ENCODE measurements around the gene MIB2. TPM values are rescaled to one million over a fixed set of nuclear protein-coding genes. Genes with fewer than 3 reads are reported as not detected.

MIB2 gene
- total RNA-seq, 1 donor from 2014 or later: 78.2 TPM

GRCh38 chr1:1604374-1605033, 10.8 kb upstream of the MIB2 start:
- FAIRE-seq (no peak), DNase-seq (ENCODE audit: low read depth) (no peak)
- H3K36me3 ChIP-seq (ENCODE audit: control insufficient read depth, insufficient read depth, low read length): no peaks in the 10 kb centered on the region
- no peak overlapping the region for H3K4me3 ChIP-seq (ENCODE audit: low read depth, low read length)
- no peaks in the 10 kb centered on the region for H3K27me3 ChIP-seq (ENCODE audit: control insufficient read depth, insufficient read depth, low read length)
- TF ChIP-seq, protein P1, sequence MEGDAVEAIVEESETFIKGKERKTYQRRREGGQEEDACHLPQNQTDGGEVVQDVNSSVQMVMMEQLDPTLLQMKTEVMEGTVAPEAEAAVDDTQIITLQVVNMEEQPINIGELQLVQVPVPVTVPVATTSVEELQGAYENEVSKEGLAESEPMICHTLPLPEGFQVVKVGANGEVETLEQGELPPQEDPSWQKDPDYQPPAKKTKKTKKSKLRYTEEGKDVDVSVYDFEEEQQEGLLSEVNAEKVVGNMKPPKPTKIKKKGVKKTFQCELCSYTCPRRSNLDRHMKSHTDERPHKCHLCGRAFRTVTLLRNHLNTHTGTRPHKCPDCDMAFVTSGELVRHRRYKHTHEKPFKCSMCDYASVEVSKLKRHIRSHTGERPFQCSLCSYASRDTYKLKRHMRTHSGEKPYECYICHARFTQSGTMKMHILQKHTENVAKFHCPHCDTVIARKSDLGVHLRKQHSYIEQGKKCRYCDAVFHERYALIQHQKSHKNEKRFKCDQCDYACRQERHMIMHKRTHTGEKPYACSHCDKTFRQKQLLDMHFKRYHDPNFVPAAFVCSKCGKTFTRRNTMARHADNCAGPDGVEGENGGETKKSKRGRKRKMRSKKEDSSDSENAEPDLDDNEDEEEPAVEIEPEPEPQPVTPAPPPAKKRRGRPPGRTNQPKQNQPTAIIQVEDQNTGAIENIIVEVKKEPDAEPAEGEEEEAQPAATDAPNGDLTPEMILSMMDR (IDR thresholded peaks at IDR 0.05; ENCODE audit: insufficient read depth, low read length, severe bottlenecking): no peak

DNA sequence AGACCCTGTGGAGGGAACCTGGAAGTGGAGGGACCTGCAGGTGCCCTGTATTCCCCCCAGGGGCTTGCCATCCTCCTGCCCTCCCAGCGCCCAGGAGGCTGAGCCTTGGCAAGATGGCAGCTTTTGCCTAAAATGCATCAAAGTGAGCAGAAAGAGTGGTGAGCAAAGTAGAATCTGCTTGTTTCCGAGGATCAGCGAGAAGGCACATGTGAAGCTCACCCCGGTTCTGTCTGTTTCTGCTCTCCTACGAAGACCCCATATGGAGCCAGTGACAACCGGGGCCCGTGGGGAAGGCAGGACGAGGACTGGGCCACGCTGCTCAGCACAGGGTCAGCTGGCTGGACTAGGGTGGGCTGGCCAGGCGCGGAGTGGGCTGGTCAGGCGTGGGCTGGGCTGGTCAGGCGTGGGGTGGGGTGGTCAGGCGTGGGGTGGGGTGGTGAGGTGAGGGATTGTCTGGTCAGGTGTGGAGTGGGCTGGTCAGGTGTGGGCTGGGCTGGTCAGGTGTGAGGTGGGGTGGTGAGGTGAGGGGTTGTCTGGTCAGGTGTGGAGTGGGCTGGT, 10.2 kb upstream of the MIB2 start:
- Histone ChIP-seq H3K27me3 (ENCODE audit: control insufficient read depth, insufficient read depth, low read length) (no peaks in the 10 kb centered on the region), H3K4me3 (ENCODE audit: low read depth, low read length) (no peak overlapping the region), H3K36me3 (ENCODE audit: control insufficient read depth, insufficient read depth, low read length) (no peaks in the 10 kb centered on the region)
- DNase-seq (ENCODE audit: low read depth) (no peak), FAIRE-seq (no peak)
- TF ChIP-seq, protein P1 (IDR thresholded peaks at IDR 0.05; ENCODE audit: insufficient read depth, low read length, severe bottlenecking): no peak

DNA sequence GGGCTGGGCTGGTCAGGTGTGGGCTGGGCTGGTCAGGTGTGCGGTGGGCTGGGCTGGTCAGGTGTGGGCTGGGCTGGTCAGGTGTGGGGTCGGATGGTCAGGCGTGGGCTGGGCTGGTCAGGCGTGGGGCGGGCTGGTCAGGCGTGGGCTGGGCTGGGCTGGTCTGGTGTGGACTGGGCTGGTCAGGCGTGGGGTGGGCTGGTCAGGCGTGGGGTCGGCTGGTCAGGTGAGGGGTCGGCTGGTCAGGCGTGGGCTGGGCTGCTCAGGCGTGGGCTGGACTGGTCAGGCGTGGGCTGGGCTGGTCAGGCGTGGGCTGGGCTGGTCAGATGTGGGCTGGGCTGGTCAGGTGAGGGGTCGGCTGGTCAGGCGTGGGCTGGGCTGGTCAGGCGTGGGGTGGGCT, 9.6 kb upstream of the MIB2 start:
- DNase-seq (ENCODE audit: low read depth) (no peak), FAIRE-seq (no peak)
- H3K36me3 ChIP-seq (ENCODE audit: control insufficient read depth, insufficient read depth, low read length): no peaks in the 10 kb centered on the region

DNA sequence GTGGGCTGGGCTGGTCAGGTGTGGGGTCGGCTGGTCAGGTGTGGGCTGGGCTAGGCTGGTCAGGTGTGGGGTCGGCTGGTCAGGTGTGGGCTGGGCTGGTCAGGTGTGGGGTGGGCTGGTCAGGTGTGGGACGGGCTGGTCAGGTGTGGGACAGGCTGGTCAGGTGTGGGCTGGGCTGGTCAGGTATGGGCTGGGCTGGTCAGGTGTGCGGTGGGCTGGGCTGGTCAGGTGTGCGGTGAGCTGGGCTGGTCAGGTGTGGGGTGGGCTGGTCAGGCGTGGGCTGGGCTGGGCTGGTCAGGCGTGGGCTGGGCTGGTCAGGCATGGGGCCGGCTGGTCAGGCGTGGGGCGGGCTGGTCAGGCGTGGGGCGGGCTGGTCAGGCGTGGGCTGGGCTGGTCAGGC, 9.1 kb upstream of the MIB2 start:
- TF ChIP-seq, protein P1 (IDR thresholded peaks at IDR 0.05; ENCODE audit: insufficient read depth, low read length, severe bottlenecking): no peak

More for the DNA sequence above, 9.6 kb upstream of the MIB2 start:
- Histone ChIP-seq H3K27me3 (ENCODE audit: control insufficient read depth, insufficient read depth, low read length) (no peaks in the 10 kb centered on the region), H3K4me3 (ENCODE audit: low read depth, low read length) (no peak overlapping the region)
- TF ChIP-seq, protein P1 (IDR thresholded peaks at IDR 0.05; ENCODE audit: insufficient read depth, low read length, severe bottlenecking): no peak

DNA sequence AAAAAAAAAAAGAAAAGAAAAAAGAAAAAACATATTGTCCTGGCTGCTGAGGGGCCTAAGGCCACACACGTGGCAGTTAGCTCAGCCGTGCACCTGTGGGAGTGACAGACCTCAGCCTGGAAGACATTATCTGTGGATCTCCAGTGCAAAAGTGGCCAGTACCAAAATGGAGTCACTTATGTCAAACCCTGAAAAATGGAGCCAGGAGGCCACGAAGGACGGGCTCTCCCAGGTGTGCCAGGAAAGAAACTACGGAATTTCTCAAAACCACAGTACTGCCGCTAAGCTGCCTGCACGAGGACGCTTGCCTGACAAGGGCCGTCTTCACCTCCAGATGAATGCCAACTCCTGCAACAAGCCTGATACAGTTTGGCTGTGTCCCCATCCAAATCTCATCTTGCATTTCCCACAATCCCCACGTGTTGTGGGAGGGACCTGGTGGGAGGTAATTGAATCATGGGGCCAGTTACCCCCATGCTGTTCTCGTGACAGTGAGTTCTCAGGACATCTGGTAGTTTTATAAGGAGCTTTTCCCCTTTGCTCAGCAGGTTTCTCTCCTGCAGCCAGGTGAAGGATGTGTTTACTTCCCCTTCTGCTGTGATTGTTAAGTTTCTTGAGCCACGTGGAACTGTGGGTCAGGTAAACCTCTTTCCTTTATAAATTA, 5.3 kb upstream of the MIB2 start:
- DNase-seq (ENCODE audit: low read depth) (no peak), FAIRE-seq (no peak)
- Histone ChIP-seq H3K27me3 (ENCODE audit: control insufficient read depth, insufficient read depth, low read length) (no peaks in the 10 kb centered on the region), H3K36me3 (ENCODE audit: control insufficient read depth, insufficient read depth, low read length) (no peaks in the 10 kb centered on the region), H3K4me3 (ENCODE audit: low read depth, low read length) (no peak overlapping the region)
- TF ChIP-seq, protein P1 (IDR thresholded peaks at IDR 0.05; ENCODE audit: insufficient read depth, low read length, severe bottlenecking): no peak

More for the DNA sequence above, 9.1 kb upstream of the MIB2 start:
- no peaks in the 10 kb centered on the region for H3K36me3 ChIP-seq (ENCODE audit: control insufficient read depth, insufficient read depth, low read length)
- H3K4me3 ChIP-seq (ENCODE audit: low read depth, low read length): no peak overlapping the region
- H3K27me3 ChIP-seq (ENCODE audit: control insufficient read depth, insufficient read depth, low read length): no peaks in the 10 kb centered on the region
- FAIRE-seq (no peak), DNase-seq (ENCODE audit: low read depth) (no peak)

Measured in bronchial epithelial cell (primary cell).